T-helper 1 cell treated with Interleukin-12 subunit alpha and Interleukin-12 subunit beta and Interleukin-4 antibody, amounts not matched to agents 30 μg/mL and 1 μg/mL, for 36 hours (primary cell): ENCODE measurements around the gene TIMP2.
"Not testable (repeated sequence)": the region's sequence is repeated elsewhere in the genome, so short reads cannot be mapped to it uniquely, and the experiment has no call there.

ENCODE experiments used
- H3K27ac Mint-ChIP-seq: one replicate; pipeline ENCODE4 v1.8.0; 2021; ENCODE audit warnings: mild to moderate bottlenecking, mixed read lengths
- H3K27me3 Mint-ChIP-seq: one replicate; pipeline ENCODE4 v1.8.0; 2021; ENCODE audit warnings: low read depth, mixed read lengths
- H3K36me3 Mint-ChIP-seq: one replicate; pipeline ENCODE4 v1.8.0; 2021; ENCODE audit warnings: low read depth, mixed read lengths
- H3K4me1 Mint-ChIP-seq: one replicate; pipeline ENCODE4 v1.8.0; 2021; ENCODE audit warnings: low read depth, mixed read lengths
- H3K4me3 Mint-ChIP-seq: one replicate; pipeline ENCODE4 v1.8.0; 2021; ENCODE audit warnings: mild to moderate bottlenecking, moderate library complexity, mixed read lengths
- H3K9me3 Mint-ChIP-seq: one replicate; pipeline ENCODE4 v1.8.0; 2021; ENCODE audit warnings: mixed read lengths

TIMP2 gene

DNA sequence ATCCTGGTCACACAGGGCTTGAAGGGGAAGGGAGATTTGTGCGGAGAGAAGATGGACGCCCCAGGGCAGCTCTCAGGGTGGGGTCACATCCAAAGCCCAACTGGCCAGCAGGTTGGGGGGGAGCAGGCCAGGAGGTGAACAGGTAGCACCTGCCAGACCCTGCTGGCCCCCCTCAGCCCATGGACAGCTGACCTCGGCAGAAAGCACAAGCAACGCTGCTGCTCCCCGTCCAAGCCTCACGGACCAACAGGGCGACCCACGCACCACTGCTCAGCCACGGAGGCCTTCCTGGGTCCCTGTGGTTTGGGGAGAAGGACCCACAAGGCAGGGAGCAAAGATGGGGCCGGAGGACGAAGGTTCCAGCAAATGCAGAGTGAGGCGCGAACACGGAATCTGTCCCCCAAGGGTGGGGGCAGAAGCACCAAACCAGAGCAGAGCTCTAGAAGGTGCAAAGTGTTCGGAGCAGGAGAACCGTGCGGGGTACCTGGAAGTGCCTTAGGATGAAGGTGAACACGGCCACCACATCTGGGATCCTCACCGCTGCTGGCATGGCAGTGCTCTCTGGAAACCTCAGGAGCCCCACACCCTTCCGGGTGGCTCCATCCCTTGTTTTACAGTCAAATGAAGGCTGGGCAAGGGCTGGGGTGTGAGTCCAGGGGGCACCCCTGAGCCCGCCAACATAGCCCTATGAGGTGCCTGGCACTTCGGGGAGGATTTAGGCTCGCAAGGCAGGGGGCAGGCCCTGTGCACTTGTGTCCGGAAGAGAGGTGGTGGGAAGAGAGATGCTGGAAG is 40.1 kb downstream of the TIMP2 start:
- Mint-ChIP-seq H3K27me3 (peaks cover 19% of the 10 kb centered on the region), H3K4me1 (peaks cover 20% of the 10 kb centered on the region), H3K36me3 (no peaks in the 10 kb centered on the region), H3K9me3 (no peaks in the 10 kb centered on the region), H3K27ac (no peak overlapping the region), H3K4me3 (no peak overlapping the region)

DNA sequence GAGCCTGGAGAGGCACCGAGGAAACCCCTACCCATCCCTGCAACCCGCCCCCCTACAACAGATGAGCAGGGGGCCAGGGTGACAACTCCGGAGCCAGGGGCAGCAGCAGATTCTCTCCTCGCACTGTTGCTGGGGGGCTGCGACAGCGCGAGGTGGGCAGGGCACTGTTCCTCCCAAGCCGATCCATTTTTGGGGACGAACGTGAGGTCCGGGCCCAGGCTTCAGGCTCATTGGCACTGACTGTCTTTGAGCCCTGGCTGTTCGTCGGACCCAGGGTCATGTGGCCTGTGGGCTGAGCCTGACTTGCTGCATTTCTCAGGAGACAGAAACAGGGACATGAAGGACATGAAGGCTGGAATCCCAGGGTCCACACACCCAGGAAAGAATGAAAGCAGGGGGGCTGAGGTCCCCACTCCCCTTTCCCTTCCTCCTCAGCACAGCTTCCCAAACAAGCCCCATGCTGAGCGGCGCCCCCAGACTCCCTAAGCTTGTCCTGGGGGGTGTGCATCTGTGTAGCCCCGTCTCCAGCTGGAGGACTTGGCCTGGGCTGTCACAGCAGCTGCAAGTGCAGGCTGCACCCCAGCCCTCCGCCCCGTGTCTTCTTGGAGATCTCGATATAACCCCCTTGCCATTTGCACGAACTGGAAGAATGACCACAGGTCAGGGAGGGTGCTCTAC is 40.9 kb downstream of the TIMP2 start:
- no peak overlapping the region for H3K4me3 Mint-ChIP-seq
- H3K27ac Mint-ChIP-seq, result no peak overlapping the region
- H3K4me1 Mint-ChIP-seq, result peaks cover 22% of the 10 kb centered on the region
- no peaks in the 10 kb centered on the region for H3K36me3 Mint-ChIP-seq
- peaks cover 15% of the 10 kb centered on the region for H3K27me3 Mint-ChIP-seq
- no peaks in the 10 kb centered on the region for H3K9me3 Mint-ChIP-seq

DNA sequence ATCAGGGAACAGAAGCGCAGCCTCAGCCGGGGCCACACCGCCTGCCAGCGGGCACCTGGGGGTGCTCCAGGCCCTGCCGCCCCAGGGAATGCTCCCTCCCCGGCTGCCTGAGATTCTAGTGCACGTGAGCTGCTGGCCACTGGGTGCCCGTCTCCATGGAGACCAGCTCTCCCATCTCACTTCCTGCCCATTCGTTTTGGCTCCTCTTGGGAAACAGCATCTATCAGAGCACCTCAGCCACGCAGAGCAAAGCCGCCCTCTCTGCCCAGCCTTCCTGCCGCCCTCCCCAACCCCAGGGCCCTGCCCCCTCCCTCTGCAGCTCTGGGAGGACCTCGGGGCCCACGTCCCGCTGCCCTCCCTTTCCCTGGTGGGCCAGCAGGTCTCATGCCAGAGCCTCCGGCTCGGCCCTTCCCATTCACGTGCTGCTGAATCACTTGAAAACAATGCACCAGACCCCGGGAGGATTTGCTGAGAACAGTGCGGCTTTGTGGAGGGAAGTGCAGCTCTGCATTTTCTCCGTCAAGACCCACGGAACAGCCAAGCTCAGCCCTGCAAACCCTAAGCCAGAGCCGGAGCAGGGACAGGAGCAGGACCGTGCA is 41.6 kb downstream of the TIMP2 start:
- Mint-ChIP-seq H3K9me3 (no peaks in the 10 kb centered on the region), H3K27ac (no peak overlapping the region), H3K4me1 (peaks cover 22% of the 10 kb centered on the region), H3K4me3 (no peak overlapping the region), H3K27me3 (peaks cover 16% of the 10 kb centered on the region), H3K36me3 (no peaks in the 10 kb centered on the region)

DNA sequence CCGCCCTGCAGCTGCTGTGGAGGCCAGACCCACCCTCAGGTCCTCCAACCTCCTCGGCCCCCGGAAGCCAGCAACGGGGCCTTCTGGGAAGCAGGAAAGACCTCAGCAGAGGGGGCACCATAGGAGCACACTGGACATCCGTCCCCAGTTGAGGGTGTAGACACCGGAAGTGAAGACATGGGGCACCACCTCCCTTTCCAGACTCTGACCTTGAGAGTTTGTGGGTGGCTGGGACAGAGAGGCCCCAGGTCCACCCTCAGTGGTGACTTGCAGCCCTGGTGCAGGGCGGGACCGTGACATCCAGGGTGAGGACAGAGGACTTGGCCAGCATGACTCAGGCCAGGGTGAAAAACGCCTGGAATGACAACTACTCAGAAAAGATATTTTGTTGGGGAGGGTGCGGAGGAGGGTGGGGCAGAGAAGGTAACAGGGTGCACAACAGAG is 42.1 kb downstream of the TIMP2 start:
- peaks cover 20% of the 10 kb centered on the region for H3K4me1 Mint-ChIP-seq
- no peaks in the 10 kb centered on the region for H3K9me3 Mint-ChIP-seq
- H3K36me3 Mint-ChIP-seq, result no peaks in the 10 kb centered on the region
- peaks cover 14% of the 10 kb centered on the region for H3K27me3 Mint-ChIP-seq
- H3K4me3 Mint-ChIP-seq, result no peak overlapping the region
- H3K27ac Mint-ChIP-seq, result no peak overlapping the region

DNA sequence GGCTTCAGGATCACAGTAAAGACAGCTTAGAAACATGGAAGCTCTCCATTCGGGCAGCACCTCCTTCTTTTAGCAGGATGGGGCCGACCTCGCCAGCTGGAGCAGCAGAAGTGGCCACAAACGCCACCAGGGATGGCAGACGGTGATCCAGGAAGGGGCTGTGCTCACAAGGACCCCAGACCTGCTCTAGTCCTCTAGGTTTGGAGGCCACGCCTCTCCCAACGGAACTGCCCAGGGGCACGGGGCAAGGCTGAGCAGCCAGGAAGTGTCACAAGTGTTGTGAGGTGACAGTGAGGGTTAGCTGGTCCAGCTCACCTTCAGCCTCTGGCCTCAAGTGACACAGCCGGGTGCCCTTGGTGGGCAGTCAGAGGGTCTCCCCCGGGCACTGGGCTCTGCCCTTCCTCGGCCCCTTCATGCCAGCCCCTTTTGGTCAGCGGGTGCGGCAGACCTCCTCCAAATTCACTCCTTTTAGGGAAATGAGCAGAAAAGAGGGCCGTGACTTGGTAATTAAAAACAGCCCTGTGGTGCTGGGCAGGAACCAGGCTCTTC is 42.6 kb downstream of the TIMP2 start:
- no peaks in the 10 kb centered on the region for H3K9me3 Mint-ChIP-seq
- H3K4me3 Mint-ChIP-seq, result no peak overlapping the region
- no peaks in the 10 kb centered on the region for H3K36me3 Mint-ChIP-seq
- H3K27me3 Mint-ChIP-seq, result peaks cover 10% of the 10 kb centered on the region
- no peak overlapping the region for H3K27ac Mint-ChIP-seq
- peaks cover 18% of the 10 kb centered on the region for H3K4me1 Mint-ChIP-seq

DNA sequence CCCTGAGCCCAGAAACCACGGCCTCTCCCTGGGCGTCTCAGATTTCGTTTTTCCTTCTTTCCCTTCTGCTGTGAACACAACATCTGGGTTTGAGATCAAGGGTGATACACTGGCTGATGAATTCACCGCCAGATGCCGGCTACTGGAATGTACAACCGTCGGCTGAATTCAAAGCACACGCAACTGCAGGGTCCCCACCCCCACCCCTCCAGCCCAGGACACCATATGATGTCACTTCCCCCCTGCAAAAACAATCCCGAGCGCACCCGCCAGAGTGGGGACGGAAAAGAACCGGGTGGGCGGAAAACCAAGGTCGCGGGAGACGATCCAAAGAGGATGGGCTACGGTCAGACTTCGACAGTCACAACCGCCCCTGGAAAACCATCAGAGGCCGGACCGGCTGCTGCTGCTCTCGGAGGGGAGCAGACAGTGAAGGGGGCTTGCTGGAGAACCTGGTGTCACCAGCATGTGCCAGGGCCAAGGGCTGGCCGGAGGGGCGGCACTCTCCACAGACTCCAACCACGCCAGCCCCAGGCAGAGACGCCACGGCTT is 45.5 kb downstream of the TIMP2 start:
- Mint-ChIP-seq H3K27ac (peak overlapping the region; percentile 56), H3K27me3 (peaks cover 20% of the 10 kb centered on the region), H3K4me1 (peaks cover 18% of the 10 kb centered on the region)

DNA sequence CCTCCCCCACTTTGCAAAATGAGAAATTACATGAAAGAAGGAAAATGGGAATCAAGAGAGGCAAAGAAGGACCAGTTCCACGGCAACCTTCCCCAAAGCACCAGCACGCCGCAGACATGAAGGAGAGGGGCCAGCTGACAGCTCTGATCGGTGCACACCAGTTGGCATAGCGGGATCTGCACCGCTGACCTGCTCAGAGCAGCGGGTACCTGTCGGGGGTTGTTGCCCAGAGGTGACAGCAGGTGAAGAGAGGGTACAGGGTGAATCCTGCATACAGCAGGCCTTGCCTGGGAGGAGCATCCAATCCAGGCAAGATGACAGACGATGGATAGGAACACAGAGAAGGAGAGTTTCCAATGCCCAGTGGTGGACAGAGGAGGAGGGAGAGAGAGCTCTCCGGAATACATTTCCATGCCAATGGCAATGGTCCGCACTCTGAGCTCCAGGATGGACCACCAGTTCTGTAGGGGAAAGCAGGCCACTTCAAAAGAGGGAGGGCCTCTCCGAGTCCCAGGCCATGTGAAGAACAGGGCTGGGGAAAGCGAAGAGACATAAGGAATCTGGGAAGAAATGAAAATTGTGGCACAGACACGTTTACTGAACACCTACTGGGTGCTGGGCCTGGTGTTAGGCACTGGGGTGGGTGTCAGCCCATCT is 46.2 kb downstream of the TIMP2 start:
- Mint-ChIP-seq H3K27me3 (peaks cover 25% of the 10 kb centered on the region), H3K27ac (peak overlapping the region; percentile 73), H3K4me1 (peaks cover 18% of the 10 kb centered on the region), H3K4me3 (peak overlapping the region; percentile 38), H3K36me3 (no peaks in the 10 kb centered on the region), H3K9me3 (no peaks in the 10 kb centered on the region)

More for the DNA sequence above, 45.5 kb downstream of the TIMP2 start:
- Mint-ChIP-seq H3K9me3 (no peaks in the 10 kb centered on the region), H3K4me3 (peak overlapping the region; percentile 52), H3K36me3 (no peaks in the 10 kb centered on the region)

DNA sequence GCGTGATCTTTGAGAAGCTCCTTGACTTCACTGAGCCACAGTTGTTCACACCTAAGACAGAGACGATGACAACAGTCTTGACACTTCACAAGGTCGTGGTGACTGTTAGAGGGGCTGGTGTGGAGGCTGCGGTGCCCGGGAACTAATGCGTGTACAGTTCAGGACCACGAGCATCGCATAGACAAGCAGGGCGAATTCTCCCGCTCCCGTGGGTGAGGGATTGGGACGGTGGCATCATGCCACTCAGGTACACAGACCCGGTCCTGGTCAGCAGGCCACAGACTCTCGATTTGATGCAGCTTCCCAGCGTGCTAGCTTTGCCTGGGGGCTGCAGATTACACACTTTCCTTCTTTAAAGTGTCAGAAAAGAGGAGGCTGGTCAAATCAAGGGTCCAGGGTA is 46.9 kb downstream of the TIMP2 start:
- Mint-ChIP-seq H3K4me1 (peaks cover 18% of the 10 kb centered on the region), H3K36me3 (no peaks in the 10 kb centered on the region), H3K27ac (peak overlapping the region; percentile 73), H3K27me3 (peaks cover 25% of the 10 kb centered on the region), H3K4me3 (peak overlapping the region; percentile 16), H3K9me3 (no peaks in the 10 kb centered on the region)

DNA sequence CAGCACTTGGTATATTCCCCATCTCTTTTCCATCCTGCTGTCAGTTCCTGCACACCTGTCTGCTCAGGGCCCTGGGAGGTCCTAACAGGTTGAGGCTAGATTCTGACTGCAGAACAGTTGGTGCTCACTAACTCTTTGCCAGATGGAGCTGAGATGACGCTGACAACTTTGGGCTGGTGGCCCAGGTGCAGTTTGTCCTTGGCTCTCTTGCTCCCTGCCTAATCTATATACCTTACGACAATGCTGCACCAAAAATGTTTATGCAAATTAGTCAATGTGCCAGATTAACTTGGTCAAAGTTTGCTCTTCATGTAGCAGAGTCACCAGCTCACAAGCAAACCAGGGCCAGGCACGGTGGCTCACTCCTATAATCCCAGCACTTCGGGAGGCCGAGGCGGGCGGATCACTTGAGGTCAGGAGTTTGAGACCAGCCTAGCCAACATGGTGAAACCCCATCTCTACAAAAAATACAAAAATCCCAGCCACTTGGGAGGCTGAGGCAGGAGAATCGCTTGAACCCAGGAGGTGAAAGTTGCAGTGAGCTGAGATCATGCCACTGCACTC is 48.2 kb downstream of the TIMP2 start:
- H3K9me3 Mint-ChIP-seq, H3K4me3 Mint-ChIP-seq, H3K27ac Mint-ChIP-seq, H3K36me3 Mint-ChIP-seq: not testable (repeated sequence)
- peaks cover 21% of the 10 kb centered on the region for H3K27me3 Mint-ChIP-seq
- H3K4me1 Mint-ChIP-seq, result peaks cover 14% of the 10 kb centered on the region

DNA sequence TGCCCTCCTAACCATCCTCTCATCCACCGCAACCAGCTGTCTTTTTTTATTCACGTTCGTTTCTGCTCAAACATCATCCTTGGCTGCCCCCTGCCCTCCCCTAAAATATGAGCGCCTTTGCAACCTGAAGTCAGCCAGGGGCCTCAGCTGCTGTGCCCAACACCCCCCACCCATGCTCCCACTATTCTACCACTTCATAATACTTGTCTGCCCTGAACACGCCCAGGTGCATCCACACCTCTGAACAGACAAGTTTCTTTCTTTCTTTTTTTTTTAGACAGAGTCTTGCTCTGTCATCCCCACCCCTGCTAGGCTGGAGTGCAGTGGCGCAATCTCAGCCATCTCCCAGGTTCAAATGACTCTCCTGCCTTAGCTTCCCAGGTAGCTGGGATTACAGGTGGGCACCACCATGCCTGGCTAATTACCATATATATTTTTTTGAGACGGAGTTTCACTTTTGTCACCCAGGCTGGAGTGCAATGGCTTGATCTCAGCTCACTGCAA is 49.0 kb downstream of the TIMP2 start:
- Mint-ChIP-seq H3K4me1 (peaks cover 14% of the 10 kb centered on the region), H3K4me3 (no peak overlapping the region), H3K27ac (no peak overlapping the region), H3K27me3 (peaks cover 21% of the 10 kb centered on the region), H3K9me3 (no peaks in the 10 kb centered on the region), H3K36me3 (no peaks in the 10 kb centered on the region)

DNA sequence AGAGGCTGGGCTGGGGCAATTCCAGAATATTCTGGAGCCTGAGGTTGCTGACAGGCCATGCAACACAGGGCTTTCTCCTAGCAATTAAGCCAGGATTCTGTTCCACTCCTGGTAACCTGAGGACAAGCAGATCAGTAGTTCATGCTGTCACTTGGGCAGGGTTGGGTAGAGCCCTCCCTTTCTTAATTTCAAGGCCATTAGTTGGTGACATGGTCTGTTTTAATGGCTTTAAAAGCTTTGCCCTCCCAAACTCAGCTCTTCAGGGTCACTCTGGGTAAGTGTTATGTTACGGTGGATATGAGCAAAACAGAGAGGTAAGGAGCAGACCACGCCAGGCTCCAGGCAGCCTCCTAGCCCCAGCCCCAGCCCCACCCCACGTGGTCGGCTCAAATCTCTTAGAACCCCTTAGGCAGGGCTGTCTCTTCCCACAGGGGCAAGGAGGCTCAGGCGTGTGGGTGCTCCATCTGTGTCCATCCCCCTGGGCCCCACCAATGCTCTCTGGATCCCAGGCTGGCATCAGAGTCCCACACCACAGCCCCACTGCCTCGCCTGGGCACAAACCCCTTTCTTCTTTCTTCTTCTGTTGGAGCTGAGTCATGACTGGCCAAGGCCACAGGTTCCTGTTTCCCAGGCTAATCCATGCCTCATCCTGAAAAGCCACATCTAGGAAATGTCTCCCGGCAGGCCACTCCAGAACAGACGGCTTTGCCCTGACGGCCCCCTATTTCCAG is 49.7 kb downstream of the TIMP2 start:
- no peaks in the 10 kb centered on the region for H3K9me3 Mint-ChIP-seq
- peaks cover 14% of the 10 kb centered on the region for H3K4me1 Mint-ChIP-seq
- peaks cover 21% of the 10 kb centered on the region for H3K27me3 Mint-ChIP-seq
- no peaks in the 10 kb centered on the region for H3K36me3 Mint-ChIP-seq
- H3K4me3 Mint-ChIP-seq, result no peak overlapping the region
- no peak overlapping the region for H3K27ac Mint-ChIP-seq

DNA sequence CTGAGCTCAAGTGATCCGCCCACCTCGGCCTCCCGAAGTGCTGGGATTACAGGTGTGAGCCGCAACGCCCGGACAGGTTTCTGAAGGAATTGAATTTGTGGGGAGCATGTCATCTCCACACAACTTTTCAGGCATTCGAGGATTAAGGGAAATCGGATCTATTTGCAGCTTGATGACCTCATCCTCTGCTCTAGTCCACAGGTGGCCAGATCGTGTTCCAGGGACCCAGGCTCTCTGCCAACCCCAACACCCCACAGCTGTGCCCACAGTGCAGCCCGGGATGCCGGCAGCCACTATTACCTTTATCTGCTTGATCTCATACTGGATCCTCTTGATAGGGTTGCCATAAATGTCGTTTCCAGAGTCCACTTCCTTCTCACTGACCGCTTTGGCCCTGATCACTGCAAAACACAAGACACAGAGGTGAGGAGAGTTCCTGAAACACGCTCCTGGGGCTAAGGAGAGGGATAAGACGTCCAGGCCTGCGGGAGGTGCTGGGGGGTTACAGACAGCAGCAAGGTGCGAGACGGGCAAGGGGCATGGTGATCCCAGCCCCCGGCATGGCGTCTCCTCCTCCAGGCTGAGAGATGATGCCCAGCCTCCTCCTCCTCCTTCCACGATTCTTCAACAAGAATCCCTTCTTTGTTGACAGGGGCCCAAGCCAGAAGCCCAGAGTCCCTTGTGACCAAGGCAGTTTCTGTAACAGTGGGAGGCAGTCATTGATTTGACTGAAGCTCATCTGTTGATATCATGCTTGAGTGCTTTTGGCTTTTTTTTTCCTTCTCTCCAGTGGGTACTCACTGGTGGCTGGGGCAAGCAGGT is 51.5 kb downstream of the TIMP2 start:
- Mint-ChIP-seq H3K9me3 (no peaks in the 10 kb centered on the region), H3K27ac (no peak overlapping the region), H3K4me3 (no peak overlapping the region), H3K4me1 (peaks cover under 1% of the 10 kb centered on the region), H3K27me3 (peaks cover 16% of the 10 kb centered on the region), H3K36me3 (no peaks in the 10 kb centered on the region)

DNA sequence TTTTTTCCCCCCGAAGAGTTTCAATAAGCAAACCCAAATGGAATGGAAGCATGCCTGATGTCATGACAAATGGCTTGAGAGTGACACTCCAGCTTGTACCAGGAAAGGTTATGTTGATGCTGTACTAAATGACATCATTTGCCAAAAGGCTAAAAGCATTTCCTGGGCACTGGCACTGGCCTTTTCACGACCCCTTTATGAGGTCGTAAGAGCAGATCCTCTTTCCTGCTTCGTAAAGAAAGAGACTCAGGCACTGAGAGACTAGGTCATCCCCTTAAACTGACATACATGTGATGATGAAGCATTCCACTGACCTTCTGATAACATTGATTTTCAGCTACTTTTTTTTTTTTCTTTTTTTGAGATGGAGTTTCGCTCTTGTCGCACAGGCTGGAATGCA is 52.7 kb downstream of the TIMP2 start:
- Mint-ChIP-seq H3K27ac (no peak overlapping the region), H3K27me3 (peaks cover 15% of the 10 kb centered on the region), H3K9me3 (no peaks in the 10 kb centered on the region), H3K4me1 (no peaks in the 10 kb centered on the region), H3K36me3 (no peaks in the 10 kb centered on the region), H3K4me3 (no peak overlapping the region)
